Activated T-helper 17 cell treated with anti-CD3 and anti-CD28 coated beads, Interleukin-2, amount 50 U/mL, for 72 hours (primary cell): ENCODE measurements around the gene TNFRSF21. TPM values are rescaled to one million over a fixed set of nuclear protein-coding genes. Genes with fewer than 3 reads are reported as not detected.

Source experiments
- ATAC-seq: fragments of 150-1000 bp; cut with Tn5 transposase; replicated peaks from 2 replicates; pipeline ENCODE4 v1.10.0; 2021; ENCODE audit warnings: mild to moderate bottlenecking, moderate library complexity
- H3K27ac Mint-ChIP-seq: one replicate; pipeline ENCODE4 v1.8.0; 2022; ENCODE audit warnings: mixed read lengths
- H3K27me3 Mint-ChIP-seq: one replicate; pipeline ENCODE4 v1.8.0; 2022; ENCODE audit warnings: mixed read lengths
- H3K36me3 Mint-ChIP-seq: one replicate; pipeline ENCODE4 v1.8.0; 2022; ENCODE audit warnings: low read depth, mild to moderate bottlenecking, mixed read lengths
- H3K4me1 Mint-ChIP-seq: one replicate; pipeline ENCODE4 v1.8.0; 2022; ENCODE audit warnings: mixed read lengths
- H3K4me3 Mint-ChIP-seq: one replicate; pipeline ENCODE4 v1.8.0; 2022; ENCODE audit warnings: mild to moderate bottlenecking, mixed read lengths
- H3K9me3 Mint-ChIP-seq: one replicate; pipeline ENCODE4 v1.8.0; 2022; ENCODE audit warnings: mixed read lengths
- total RNA-seq, 2 donors: library from RNA; stranded (reverse); gene quantifications; one replicate each; pipeline ENCODE4 v1.2.3, GENCODE V29; 2022

TNFRSF21 gene
- total RNA-seq, result under 1 TPM; 0.41 to 0.74 TPM

GRCh38 chr6:47309291-47310130, at the start of gene TNFRSF21:
TNFRSF21 (minus strand) TSS chr6:47309905; CDS start chr6:47309511, 394 bp downstream.
- Mint-ChIP-seq H3K27ac (no peak within 1 kb of the TSS), H3K4me1 (no peaks in the 10 kb centered on the region), H3K9me3 (no peaks in the 10 kb centered on the region), H3K27me3 (peaks cover 22% of the 10 kb centered on the region), H3K36me3 (no peaks in the 10 kb centered on the region), H3K4me3 (peak within 1 kb of the TSS; percentile 64)
- peak; percentile 98 for ATAC-seq

GRCh38 chr6:47358440-47359225, 48.9 kb upstream of the TNFRSF21 start:
- no peak for ATAC-seq
- H3K9me3 Mint-ChIP-seq, result no peaks in the 10 kb centered on the region

DNA sequence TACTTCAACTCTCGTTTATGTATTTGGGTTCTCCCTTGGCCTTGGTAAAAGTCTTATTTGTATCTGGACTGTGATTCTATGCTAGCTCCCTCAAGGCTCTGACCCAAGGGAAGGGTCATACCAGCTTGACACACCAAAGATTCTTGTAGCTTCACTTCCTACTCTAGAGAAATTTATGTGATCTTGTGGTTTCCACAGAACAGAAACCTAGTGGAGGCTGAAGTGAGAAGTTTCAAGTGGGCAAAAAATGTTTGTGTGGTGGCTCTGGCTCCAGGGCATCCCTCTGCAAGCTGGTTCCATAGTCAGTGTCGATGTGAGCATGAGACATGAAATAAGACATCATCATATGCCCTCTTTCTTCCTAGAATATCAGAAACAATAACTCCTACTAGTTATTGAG, 48.1 kb upstream of the TNFRSF21 start:
- no peaks in the 10 kb centered on the region for H3K4me1 Mint-ChIP-seq
- H3K27ac Mint-ChIP-seq, result no peak overlapping the region
- H3K4me3 Mint-ChIP-seq, result no peak overlapping the region
- no peak for ATAC-seq
- H3K36me3 Mint-ChIP-seq, result no peaks in the 10 kb centered on the region
- no peaks in the 10 kb centered on the region for H3K9me3 Mint-ChIP-seq
- peaks cover 23% of the 10 kb centered on the region for H3K27me3 Mint-ChIP-seq

More at GRCh38 chr6:47358440-47359225, 48.9 kb upstream of the TNFRSF21 start:
- peaks cover 25% of the 10 kb centered on the region for H3K27me3 Mint-ChIP-seq
- H3K27ac Mint-ChIP-seq, result no peak overlapping the region
- no peak overlapping the region for H3K4me3 Mint-ChIP-seq
- no peaks in the 10 kb centered on the region for H3K36me3 Mint-ChIP-seq
- H3K4me1 Mint-ChIP-seq, result no peaks in the 10 kb centered on the region

GRCh38 chr6:47355496-47355895, 45.8 kb upstream of the TNFRSF21 start:
- H3K27me3 Mint-ChIP-seq, result peaks cover 26% of the 10 kb centered on the region
- ATAC-seq, result no peak
- no peaks in the 10 kb centered on the region for H3K9me3 Mint-ChIP-seq
- H3K4me1 Mint-ChIP-seq, result no peaks in the 10 kb centered on the region
- no peaks in the 10 kb centered on the region for H3K36me3 Mint-ChIP-seq
- H3K27ac Mint-ChIP-seq, result no peak overlapping the region
- no peak overlapping the region for H3K4me3 Mint-ChIP-seq

GRCh38 chr6:47353871-47354270, 44.2 kb upstream of the TNFRSF21 start:
- H3K27ac Mint-ChIP-seq, result no peak overlapping the region
- no peak overlapping the region for H3K4me3 Mint-ChIP-seq
- peaks cover 20% of the 10 kb centered on the region for H3K27me3 Mint-ChIP-seq
- ATAC-seq, result no peak
- no peaks in the 10 kb centered on the region for H3K36me3 Mint-ChIP-seq
- no peaks in the 10 kb centered on the region for H3K4me1 Mint-ChIP-seq
- H3K9me3 Mint-ChIP-seq, result no peaks in the 10 kb centered on the region

- Mint-ChIP-seq H3K4me1 (no peaks in the 10 kb centered on the region), H3K27ac (no peak overlapping the region), H3K27me3 (peaks cover 16% of the 10 kb centered on the region), H3K4me3 (no peak overlapping the region), H3K9me3 (no peaks in the 10 kb centered on the region), H3K36me3 (no peaks in the 10 kb centered on the region)
- no peak for ATAC-seq
These were observed 43.3 kb upstream of the TNFRSF21 start for GRCh38 chr6:47352966-47353365.

GRCh38 chr6:47352194-47352920, 42.7 kb upstream of the TNFRSF21 start:
- Mint-ChIP-seq H3K27ac (no peak overlapping the region), H3K36me3 (no peaks in the 10 kb centered on the region), H3K9me3 (no peaks in the 10 kb centered on the region), H3K4me3 (no peak overlapping the region), H3K27me3 (peaks cover 12% of the 10 kb centered on the region), H3K4me1 (no peaks in the 10 kb centered on the region)
- ATAC-seq, result no peak

GRCh38 chr6:47351621-47352020, 41.9 kb upstream of the TNFRSF21 start:
- Mint-ChIP-seq H3K4me3 (no peak overlapping the region), H3K9me3 (no peaks in the 10 kb centered on the region), H3K4me1 (no peaks in the 10 kb centered on the region)

GRCh38 chr6:47349931-47350330, 40.2 kb upstream of the TNFRSF21 start:
- Mint-ChIP-seq H3K9me3 (no peaks in the 10 kb centered on the region), H3K27ac (no peak overlapping the region), H3K4me1 (no peaks in the 10 kb centered on the region), H3K27me3 (peaks cover 13% of the 10 kb centered on the region), H3K36me3 (no peaks in the 10 kb centered on the region), H3K4me3 (no peak overlapping the region)
- no peak for ATAC-seq

More at GRCh38 chr6:47351621-47352020, 41.9 kb upstream of the TNFRSF21 start:
- H3K27me3 Mint-ChIP-seq, result peaks cover 13% of the 10 kb centered on the region
- no peak for ATAC-seq
- no peak overlapping the region for H3K27ac Mint-ChIP-seq
- no peaks in the 10 kb centered on the region for H3K36me3 Mint-ChIP-seq

DNA sequence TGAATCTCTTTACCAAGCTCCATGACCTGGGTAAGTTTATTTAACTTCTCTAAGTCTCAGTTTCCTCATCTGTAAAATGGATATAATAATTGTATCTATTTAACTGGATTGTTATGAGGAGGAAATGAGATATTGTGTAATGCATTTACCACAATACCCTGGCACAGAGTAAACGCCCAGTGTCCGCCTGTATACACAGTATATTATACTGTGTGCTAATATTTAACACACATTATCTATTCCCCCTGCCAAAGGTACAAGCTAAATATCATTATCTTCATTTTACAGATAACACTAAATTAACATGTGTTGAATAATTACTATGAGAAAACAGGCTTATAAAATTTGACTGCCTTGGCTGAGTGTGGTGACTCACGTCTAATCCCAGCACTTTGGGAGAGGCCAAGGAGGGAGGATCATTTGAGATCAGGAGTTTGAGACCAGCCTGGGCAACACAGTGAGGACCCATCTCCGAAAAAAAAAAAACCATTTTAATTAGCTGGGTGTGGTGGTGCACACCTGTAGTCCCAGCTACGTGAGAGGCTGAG, 38.7 kb upstream of the TNFRSF21 start:
- Mint-ChIP-seq H3K36me3 (no peaks in the 10 kb centered on the region), H3K9me3 (no peaks in the 10 kb centered on the region), H3K27me3 (peaks cover 10% of the 10 kb centered on the region), H3K4me1 (no peaks in the 10 kb centered on the region), H3K4me3 (no peak overlapping the region), H3K27ac (no peak overlapping the region)
- no peak for ATAC-seq

DNA sequence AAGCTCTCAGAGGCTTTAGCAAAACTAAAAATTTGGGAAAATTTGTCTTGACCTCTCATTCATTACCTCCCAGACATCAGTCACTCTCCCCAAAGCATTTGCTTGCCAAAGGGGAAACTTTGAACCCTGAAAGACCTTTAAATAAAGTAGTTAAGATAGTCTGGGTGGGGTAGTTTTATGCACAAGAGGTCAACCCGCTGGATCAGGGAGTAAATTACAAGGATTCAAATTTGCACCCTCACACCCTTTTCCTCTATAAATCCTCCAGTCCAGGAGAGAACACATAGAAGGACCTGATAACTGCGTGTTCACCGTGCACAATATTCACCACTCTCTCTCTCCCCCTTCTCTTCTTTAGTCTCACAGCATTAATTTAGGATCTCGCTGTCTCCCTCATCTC, 36.1 kb upstream of the TNFRSF21 start:
- Mint-ChIP-seq H3K36me3 (no peaks in the 10 kb centered on the region), H3K4me1 (no peaks in the 10 kb centered on the region), H3K4me3 (no peak overlapping the region), H3K27ac (no peak overlapping the region), H3K9me3 (no peaks in the 10 kb centered on the region), H3K27me3 (peaks cover 7% of the 10 kb centered on the region)
- no peak for ATAC-seq

DNA sequence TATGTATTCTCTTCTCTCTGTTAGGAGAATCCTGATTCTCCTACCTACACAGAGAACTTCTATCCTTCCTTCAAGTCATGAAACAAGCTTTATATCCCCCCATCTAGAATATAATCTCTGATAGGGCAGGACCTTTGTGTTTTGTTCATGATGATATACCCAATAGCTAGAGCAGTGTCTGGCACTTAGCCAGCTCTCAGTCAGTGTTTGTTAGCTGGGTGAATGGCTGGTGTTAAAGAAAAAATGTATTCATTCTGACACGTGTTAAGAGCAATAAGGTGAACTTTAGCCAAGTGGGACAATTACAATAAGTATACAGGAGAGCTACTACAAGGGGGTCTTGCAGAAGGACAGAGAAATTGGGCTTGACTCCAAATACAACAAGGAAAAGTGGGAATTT, 34.3 kb upstream of the TNFRSF21 start:
- ATAC-seq, result no peak
- no peak overlapping the region for H3K4me3 Mint-ChIP-seq
- H3K27ac Mint-ChIP-seq, result no peak overlapping the region
- peaks cover 13% of the 10 kb centered on the region for H3K27me3 Mint-ChIP-seq
- H3K36me3 Mint-ChIP-seq, result no peaks in the 10 kb centered on the region
- no peaks in the 10 kb centered on the region for H3K9me3 Mint-ChIP-seq
- no peaks in the 10 kb centered on the region for H3K4me1 Mint-ChIP-seq

DNA sequence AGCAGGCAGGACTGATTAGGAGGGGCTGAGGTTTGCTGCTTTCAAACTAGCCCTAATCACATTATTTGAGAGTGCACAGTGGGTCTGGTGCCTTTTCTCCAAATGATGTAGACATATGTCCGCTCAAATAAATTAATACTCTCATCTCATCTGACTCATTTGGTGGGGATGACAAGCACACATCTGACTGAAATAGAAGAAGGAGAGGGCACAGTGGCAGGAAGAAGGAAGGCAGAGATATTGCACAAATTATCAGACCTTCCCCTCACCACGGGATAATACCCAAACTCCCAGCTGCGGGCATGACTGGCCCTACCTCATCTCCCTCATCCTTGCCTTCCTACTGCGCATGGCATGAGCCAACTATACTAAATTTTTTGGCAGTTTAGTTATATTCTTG, 33.9 kb upstream of the TNFRSF21 start:
- H3K27ac Mint-ChIP-seq, result no peak overlapping the region
- H3K36me3 Mint-ChIP-seq, result no peaks in the 10 kb centered on the region
- H3K4me1 Mint-ChIP-seq, result no peaks in the 10 kb centered on the region
- H3K4me3 Mint-ChIP-seq, result no peak overlapping the region
- H3K27me3 Mint-ChIP-seq, result peaks cover 13% of the 10 kb centered on the region
- no peak for ATAC-seq
- H3K9me3 Mint-ChIP-seq, result no peaks in the 10 kb centered on the region

- H3K9me3 Mint-ChIP-seq, result no peaks in the 10 kb centered on the region
- H3K4me1 Mint-ChIP-seq, result no peaks in the 10 kb centered on the region
- no peak for ATAC-seq
These were observed 33.1 kb upstream of the TNFRSF21 start for GRCh38 chr6:47342824-47343223.

More at GRCh38 chr6:47342824-47343223, 33.1 kb upstream of the TNFRSF21 start:
- Mint-ChIP-seq H3K36me3 (no peaks in the 10 kb centered on the region), H3K4me3 (no peak overlapping the region), H3K27ac (no peak overlapping the region), H3K27me3 (peaks cover 13% of the 10 kb centered on the region)
